NCI-H2029 (cell line): ENCODE measurements around the gene RNF225.
"Not testable (repeated sequence)": the region's sequence is repeated elsewhere in the genome, so short reads cannot be mapped to it uniquely, and the experiment has no call there.

Experiments
- DNase-seq: peaks from one replicate; lab custom pipeline; 2025; lab: John Stamatoyannopoulos, UW

Gene RNF225

DNA sequence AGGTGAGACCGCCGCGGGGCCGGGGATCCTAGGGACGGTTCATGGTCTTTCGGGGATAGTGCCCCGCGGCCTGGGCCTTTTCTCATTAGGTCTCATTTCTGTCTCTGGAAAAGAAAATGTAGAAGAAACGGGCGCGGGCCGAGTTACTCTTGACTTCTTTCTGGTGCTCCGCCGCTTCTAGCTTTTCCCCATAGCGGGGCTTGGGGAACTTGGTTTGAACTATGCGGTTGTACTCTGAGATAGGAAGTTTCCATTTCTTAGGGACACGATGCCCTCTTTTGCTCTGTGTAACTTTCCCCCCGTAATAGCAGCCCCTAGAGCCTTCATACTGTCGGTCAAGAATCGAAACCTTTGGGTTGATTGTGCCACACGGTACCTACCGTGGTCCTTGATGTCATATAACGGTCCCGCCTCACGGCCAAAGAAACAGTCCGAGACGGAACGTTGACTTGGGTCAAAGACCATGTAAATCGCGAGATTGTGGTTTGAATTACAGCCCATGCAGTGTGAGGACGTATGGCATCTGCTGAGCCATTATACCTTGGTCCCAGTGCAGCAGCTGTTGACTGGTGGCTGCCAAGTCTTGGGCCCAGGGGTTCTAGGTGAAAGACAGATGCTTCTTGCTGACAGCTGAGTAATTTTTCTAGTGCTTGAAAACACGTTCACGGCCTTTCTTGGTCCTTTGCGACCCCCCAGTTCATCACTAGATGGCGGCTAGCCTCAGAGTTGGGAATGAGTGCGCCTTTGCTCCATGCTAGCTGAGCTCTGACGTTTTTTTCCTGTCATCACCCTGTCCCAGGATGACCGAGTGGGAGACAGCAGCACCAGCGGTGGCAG, 7.9 kb upstream of the RNF225 start:
- no peak for DNase-seq

- no peak for DNase-seq
Measured at GRCh38 chr19:58388175-58388526, 7.3 kb upstream of the RNF225 start.

DNA sequence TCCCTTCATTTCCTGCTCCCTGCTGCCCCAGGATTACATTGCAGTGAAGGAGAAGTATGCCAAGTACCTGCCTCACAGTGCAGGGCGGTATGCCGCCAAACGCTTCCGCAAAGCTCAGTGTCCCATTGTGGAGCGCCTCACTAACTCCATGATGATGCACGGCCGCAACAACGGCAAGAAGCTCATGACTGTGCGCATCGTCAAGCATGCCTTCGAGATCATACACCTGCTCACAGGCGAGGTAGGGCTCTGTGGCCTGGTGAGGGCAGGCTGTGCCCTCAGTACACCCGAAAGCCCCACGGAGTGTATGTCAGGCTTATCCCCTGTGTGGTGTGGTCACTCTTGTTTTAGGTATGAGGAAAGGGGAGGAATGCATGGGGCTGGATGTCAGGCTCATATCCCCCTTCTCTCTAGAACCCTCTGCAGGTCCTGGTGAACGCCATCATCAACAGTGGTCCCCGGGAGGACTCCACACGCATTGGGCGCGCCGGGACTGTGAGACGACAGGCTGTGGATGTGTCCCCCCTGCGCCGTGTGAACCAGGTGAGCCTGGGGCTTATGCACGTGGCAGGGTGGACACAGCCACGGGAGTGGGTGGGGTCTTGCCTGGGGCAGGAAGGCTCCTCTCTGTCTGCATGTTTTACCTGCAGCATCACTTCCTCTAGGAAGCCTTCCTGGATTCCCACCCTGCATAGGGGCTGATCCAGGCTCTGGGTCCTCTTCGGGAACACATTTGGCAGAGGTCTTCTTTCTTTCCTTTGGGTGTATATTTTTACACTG, 2.3 kb upstream of the RNF225 start:
- DNase-seq, result no peak

DNA sequence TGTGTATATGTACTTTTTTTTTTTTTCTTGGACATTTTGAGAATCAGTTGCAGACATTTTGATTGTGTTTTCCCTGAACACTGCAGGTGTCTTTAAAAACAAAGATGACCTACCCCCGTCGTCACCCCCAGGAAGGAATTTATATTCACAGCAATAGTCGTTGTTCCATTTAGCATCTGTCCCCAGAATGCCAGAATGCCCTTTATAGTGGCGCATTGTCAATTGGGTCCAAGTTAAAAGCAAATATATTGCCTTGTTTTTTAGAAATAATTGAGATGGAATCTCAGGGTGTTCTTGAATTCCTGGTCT, 1.8 kb upstream of the RNF225 start:
- DNase-seq, result no peak

DNA sequence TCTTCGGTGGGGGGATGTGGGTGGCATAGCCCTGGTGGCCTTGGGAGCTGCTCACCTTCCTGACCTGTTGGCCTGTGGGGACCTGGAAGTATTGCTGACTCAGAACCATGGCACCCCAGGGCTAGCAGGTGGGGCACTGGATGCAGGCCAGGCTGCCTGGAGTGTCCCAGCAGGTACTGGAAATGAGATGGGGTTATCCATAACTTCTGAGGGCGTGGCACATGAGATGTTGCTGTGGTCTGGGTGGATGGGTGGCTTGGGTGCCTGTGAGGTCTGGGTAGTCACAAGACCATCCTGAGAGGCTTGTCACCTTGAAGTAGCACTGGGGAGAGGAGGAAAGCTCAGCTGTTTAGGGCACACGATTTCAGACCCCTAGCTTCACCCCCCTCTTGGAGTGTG, 636 bp upstream of the RNF225 start:
- DNase-seq, result no peak

- DNase-seq, result no peak
Measured at GRCh38 chr19:58395979-58396627, 647 bp downstream of the RNF225 start.

DNA sequence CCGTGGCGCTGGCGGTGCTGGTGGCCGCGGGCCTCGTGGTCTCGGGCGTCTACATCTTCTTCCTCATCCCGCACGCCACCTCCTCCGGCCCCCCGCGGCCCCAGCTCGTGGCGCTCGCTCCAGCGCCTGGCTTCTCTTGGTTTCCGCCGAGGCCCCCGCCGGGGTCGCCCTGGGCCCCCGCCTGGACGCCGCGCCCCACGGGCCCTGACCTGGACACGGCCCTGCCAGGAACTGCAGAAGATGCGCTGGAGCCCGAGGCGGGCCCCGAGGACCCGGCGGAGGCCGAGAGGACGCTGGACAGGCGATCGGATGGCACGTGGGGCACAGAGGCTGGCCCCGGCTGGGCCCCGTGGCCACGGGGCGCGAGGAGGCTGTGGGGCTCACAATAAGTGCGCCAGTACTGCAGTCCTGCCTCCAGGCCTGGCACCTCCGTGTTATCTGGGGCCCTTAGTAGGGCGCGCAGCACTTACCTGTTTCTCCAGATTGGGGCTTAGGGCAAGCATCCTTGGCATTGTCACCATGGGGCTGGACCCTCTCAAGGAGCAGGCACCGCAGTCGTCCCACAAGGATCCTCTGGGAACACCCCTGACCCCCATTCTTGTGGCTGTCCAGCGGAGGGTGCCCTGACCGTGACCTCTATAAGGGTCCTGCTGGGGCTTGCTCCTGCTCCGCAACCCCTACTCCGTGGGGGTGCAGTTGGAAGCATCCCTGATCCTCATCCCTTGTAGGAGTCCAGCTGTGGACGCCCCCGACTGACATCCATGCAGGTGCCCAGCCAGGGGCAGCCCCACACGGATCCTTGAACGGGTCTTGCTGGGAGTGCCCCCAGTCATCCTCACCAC, 1.5 kb downstream of the RNF225 start:
- DNase-seq, result no peak

DNA sequence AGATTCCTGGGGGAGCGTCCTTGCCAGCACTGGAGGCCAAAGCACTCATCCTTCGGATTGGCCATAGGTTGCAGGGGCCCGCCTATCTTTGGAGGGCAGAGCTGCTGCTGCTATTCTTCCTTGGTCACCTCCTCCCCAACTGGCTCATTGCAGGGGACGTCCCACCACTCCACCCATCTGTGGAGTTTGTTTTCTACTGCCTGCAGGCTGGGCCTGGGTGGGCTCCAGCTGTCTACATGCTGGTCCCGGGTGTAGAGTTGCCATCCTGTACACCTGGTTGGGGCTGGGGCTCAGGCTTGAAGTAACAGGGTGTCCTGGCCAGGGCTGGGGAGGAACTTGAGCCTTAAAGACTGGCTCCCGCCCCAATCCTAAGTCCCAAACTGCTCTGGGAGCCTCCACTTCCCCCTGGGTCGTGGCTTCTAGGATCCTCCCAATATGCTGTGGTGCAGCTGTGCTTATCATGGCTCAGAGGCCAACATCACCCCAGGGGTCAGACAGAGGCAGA, 2.1 kb downstream of the RNF225 start:
- DNase-seq, result no peak

DNA sequence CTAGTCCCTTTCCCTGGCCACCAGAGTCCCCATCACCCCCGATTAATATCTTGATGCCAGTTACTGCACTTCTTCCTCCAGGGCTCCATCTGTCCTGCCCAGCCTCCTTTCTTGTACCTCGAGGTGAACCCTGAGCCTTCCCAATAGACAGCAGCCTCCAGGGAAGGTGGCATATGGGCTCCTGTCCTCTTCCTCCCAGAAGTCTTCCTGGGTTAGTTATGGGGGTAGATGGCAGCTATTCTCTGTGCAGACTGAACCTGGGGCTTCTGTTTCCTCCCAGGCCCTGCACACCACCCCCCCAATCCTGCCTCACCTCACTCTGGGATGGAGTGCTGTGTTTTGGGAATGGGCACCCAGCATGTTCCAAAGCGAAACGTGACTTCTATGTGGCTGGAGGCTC, 2.6 kb downstream of the RNF225 start:
- DNase-seq, result no peak

- DNase-seq, result no peak
Measured at GRCh38 chr19:58398545-58398944, 3.1 kb downstream of the RNF225 start.

DNA sequence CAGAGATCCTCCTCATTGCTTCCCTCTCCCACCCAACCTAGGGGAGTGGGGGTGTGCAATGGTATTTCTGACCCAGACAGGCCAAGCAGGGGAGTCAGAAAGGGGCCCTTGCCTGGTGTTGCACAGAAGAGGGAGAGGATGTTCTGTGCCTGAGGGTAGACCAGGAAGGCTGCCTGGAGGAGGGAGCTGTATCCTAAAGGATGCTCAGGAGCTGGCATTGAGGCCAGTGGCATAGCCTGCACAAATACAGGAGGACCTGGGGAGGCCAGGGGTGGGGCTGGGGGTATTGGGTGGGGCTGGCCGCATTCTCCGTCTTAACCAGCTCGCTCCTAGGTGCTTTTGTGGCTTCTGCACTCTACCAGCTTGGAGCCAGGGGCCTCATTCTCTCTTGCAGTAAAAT, 4.4 kb downstream of the RNF225 start:
- DNase-seq, result no peak

GRCh38 chr19:58400316-58400915, 5.0 kb downstream of the RNF225 start:
- no peak for DNase-seq

GRCh38 chr19:58400916-58401839, 5.7 kb downstream of the RNF225 start:
- DNase-seq, result peak; percentile 99

- no peak for DNase-seq
Measured at GRCh38 chr19:58401840-58402421, 6.5 kb downstream of the RNF225 start.

DNA sequence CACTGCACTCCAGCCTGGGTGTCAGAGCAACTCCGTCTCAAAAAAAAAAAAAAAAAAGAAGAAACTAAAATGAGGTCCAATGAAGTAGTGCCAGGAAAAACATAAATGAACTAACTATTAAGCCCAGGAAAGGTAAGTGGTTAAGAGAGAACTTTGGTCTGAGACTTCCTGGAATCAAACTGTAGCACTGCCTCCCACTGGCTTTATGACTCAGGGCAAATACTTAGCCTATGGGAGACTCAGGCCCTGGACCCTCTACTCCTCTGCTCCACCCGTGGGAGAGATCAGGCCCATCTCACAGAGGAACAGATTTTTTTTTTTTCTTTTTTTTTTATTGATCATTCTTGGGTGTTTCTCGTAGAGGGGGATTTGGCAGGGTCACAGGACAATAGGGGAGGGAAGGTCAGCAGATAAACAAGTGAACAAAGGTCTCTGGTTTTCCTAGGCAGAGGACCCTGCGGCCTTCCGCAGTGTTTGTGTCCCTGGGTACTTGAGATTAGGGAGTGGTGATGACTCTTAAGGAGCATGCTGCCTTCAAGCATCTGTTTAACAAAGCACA, 8.5 kb downstream of the RNF225 start:
- not testable (repeated sequence) for DNase-seq

GRCh38 chr19:58406818-58407657, 11.6 kb downstream of the RNF225 start:
- DNase-seq, result no peak

GRCh38 chr19:58407658-58408151, 12.2 kb downstream of the RNF225 start:
- DNase-seq, result no peak

DNA sequence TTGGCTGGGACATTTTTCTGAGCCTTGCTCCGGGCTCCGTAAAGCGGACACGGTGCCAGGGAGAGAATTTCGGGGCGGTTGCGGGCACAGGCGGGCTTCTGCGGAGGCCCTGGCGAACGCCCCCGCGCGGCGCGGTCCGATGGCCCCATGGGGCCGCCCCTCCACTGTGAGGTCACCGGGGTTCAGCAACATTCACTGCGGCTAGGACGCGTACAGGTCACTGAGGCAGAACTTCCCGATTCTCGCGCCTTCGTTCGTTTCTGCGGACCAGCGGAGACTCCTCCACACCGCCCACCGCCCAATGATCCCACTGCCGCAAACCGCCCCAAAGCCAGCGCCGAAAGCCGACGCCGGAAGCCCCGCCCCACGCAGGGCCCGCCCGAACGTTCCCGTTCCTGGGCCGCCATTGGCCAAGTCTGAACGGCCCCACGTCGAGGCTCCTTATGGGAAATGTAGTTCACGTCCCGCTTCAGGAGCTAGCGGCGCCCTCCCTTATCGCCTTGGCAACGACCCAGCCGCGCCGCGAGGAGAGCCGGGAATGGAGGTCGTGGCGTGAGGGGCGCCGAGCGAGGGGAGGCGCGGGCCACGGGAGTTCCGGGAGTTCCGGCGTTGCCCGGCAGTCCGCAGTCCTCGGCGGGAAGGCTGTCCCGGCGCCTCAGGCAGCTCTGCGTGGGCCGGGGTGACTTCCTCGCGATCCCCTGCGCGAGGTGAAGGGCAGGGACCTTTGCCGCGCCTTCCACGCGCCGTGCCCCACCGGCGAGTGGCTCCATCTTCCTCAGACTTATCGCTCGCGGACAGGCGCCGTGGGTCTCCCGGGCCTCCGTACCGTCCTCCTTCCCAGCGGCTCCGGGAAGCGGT, 12.9 kb downstream of the RNF225 start, which contains the start of gene ZNF584:
ZNF584 (plus strand) TSS at position 498 of the 858 bp plus-strand sequence. CDS start 499 bp downstream, outside the sequence.
- peak; percentile 95 for DNase-seq
